Subcutaneous abdominal adipose tissue (tissue), 5 donors: ENCODE results near the gene ITSN1.

Source experiments
- H3K27ac ChIP-seq: one replicate; pipeline ENCODE4 v1.7.0; 2013; ENCODE audit warnings: low read depth, mild to moderate bottlenecking, inconsistent platforms, low read length, moderate library complexity
- H3K27me3 ChIP-seq, 5 donors: one replicate each; pipeline ENCODE4 v1.7.0; 2013; ENCODE audit warnings: low read length in 5 of 5, inconsistent platforms in 1 of 5; ENCODE audit not compliant: control insufficient read depth in 5 of 5, insufficient read depth in 4 of 5
- H3K36me3 ChIP-seq, 5 donors: one replicate each; pipeline ENCODE4 v1.7.0; 2013; ENCODE audit warnings: low read length in 5 of 5; ENCODE audit not compliant: control insufficient read depth in 5 of 5, insufficient read depth in 5 of 5
- H3K4me1 ChIP-seq, 5 donors: one replicate each; pipeline ENCODE4 v1.7.0; 2013; ENCODE audit warnings: low read length in 5 of 5, mild to moderate bottlenecking in 3 of 5, moderate library complexity in 1 of 5; ENCODE audit not compliant: control insufficient read depth in 5 of 5, insufficient read depth in 5 of 5
- H3K4me3 ChIP-seq, 5 donors: one replicate each; pipeline ENCODE4 v1.7.0; 2013; ENCODE audit warnings: low read length in 5 of 5, low read depth in 1 of 5
- H3K9ac ChIP-seq, 5 donors: one replicate each; pipeline ENCODE4 v1.7.0; 2013; ENCODE audit warnings: low read length in 5 of 5, mild to moderate bottlenecking in 4 of 5, moderate library complexity in 3 of 5
- H3K9me3 ChIP-seq, 5 donors: one replicate each; pipeline ENCODE4 v1.7.0; 2013; ENCODE audit warnings: low read length in 5 of 5; ENCODE audit not compliant: control insufficient read depth in 5 of 5
- donor health status: healthy.
- donor health status: healthy.
- donor health status: healthy.
- donor health status: healthy.
- donor health status: healthy.

The ITSN1 gene

GRCh38 chr21:33824156-33824941 lies 182.0 kb downstream of the ITSN1 start:
- Histone ChIP-seq H3K4me1 (peaks cover 10 to 89% (median 66%) of the 10 kb centered on the region in 5 donors), H3K36me3 (peaks cover 12 to 22% (median 15%) of the 10 kb centered on the region in 5 donors), H3K4me3 (no peak overlapping the region), H3K9ac (peak overlapping the region in 2 of 5 donors; percentile 49 to 57), H3K27ac (peak overlapping the region; percentile 74), H3K27me3 (no peaks in the 10 kb centered on the region), H3K9me3 (no peaks in the 10 kb centered on the region)

GRCh38 chr21:33825419-33825818 lies 183.1 kb downstream of the ITSN1 start:
- H3K9me3 ChIP-seq, result no peaks in the 10 kb centered on the region
- H3K36me3 ChIP-seq, result peaks cover 12 to 31% (median 22%) of the 10 kb centered on the region in 5 donors
- peak overlapping the region in 2 of 5 donors; percentile 22 to 49 for H3K9ac ChIP-seq
- H3K27me3 ChIP-seq, result no peaks in the 10 kb centered on the region
- H3K4me3 ChIP-seq, result no peak overlapping the region
- H3K4me1 ChIP-seq, result peaks cover 10 to 89% (median 68%) of the 10 kb centered on the region in 5 donors
- peak overlapping the region; percentile 74 for H3K27ac ChIP-seq

GRCh38 chr21:33825915-33826314 lies 183.6 kb downstream of the ITSN1 start:
- Histone ChIP-seq H3K27me3 (no peaks in the 10 kb centered on the region), H3K4me3 (no peak overlapping the region), H3K27ac (peak overlapping the region; percentile 74), H3K9ac (peak overlapping the region in 2 of 5 donors; percentile 6 to 49), H3K9me3 (no peaks in the 10 kb centered on the region), H3K4me1 (peaks cover 10 to 88% (median 67%) of the 10 kb centered on the region in 5 donors), H3K36me3 (peaks cover 10 to 31% (median 24%) of the 10 kb centered on the region in 5 donors)

GRCh38 chr21:33828083-33828482 lies 185.8 kb downstream of the ITSN1 start:
- peaks cover 12 to 52% (median 43%) of the 10 kb centered on the region in 5 donors for H3K36me3 ChIP-seq
- H3K9me3 ChIP-seq, result no peaks in the 10 kb centered on the region
- H3K4me3 ChIP-seq, result no peak overlapping the region
- H3K4me1 ChIP-seq, result peaks cover 10 to 75% (median 56%) of the 10 kb centered on the region in 5 donors
- H3K9ac ChIP-seq, result no peak overlapping the region
- peak overlapping the region; percentile 74 for H3K27ac ChIP-seq
- H3K27me3 ChIP-seq, result no peaks in the 10 kb centered on the region

- Histone ChIP-seq H3K9ac (no peak overlapping the region), H3K27me3 (no peaks in the 10 kb centered on the region), H3K4me3 (no peak overlapping the region), H3K9me3 (no peaks in the 10 kb centered on the region), H3K27ac (peak overlapping the region; percentile 74), H3K4me1 (peaks cover 10 to 72% (median 56%) of the 10 kb centered on the region in 5 donors), H3K36me3 (peaks cover 14 to 53% (median 41%) of the 10 kb centered on the region in 5 donors)
Measured at GRCh38 chr21:33828577-33828976, 186.3 kb downstream of the ITSN1 start.

- H3K9me3 ChIP-seq, result no peaks in the 10 kb centered on the region
- no peaks in the 10 kb centered on the region for H3K27me3 ChIP-seq
- H3K36me3 ChIP-seq, result peaks cover 21 to 53% (median 49%) of the 10 kb centered on the region in 5 donors
- H3K4me3 ChIP-seq, result no peak overlapping the region
- no peak overlapping the region for H3K27ac ChIP-seq
- H3K4me1 ChIP-seq, result peaks cover 10 to 61% (median 48%) of the 10 kb centered on the region in 5 donors
- H3K9ac ChIP-seq, result no peak overlapping the region
Measured at GRCh38 chr21:33829844-33830243, 187.5 kb downstream of the ITSN1 start.

GRCh38 chr21:33831962-33832659 lies 189.8 kb downstream of the ITSN1 start:
- H3K36me3 ChIP-seq, result peaks cover 22 to 73% (median 65%) of the 10 kb centered on the region in 5 donors
- no peak overlapping the region for H3K9ac ChIP-seq
- no peak overlapping the region for H3K4me3 ChIP-seq
- H3K9me3 ChIP-seq, result no peaks in the 10 kb centered on the region
- H3K27ac ChIP-seq, result peak overlapping the region; percentile 10
- no peaks in the 10 kb centered on the region for H3K27me3 ChIP-seq
- peaks cover 10 to 39% (median 33%) of the 10 kb centered on the region in 5 donors for H3K4me1 ChIP-seq

- Histone ChIP-seq H3K9me3 (no peaks in the 10 kb centered on the region), H3K27me3 (no peaks in the 10 kb centered on the region), H3K36me3 (peaks cover 26 to 86% (median 76%) of the 10 kb centered on the region in 5 donors), H3K27ac (no peak overlapping the region), H3K4me1 (peaks cover 0 to 15% (median 11%) of the 10 kb centered on the region in 5 donors), H3K4me3 (no peak overlapping the region), H3K9ac (no peak overlapping the region)
Measured at GRCh38 chr21:33834801-33835500, 192.7 kb downstream of the ITSN1 start.

GRCh38 chr21:33835920-33836319 lies 193.6 kb downstream of the ITSN1 start:
- Histone ChIP-seq H3K36me3 (peaks cover 24 to 80% (median 70%) of the 10 kb centered on the region in 5 donors), H3K9ac (no peak overlapping the region), H3K4me3 (no peak overlapping the region), H3K27me3 (no peaks in the 10 kb centered on the region), H3K27ac (no peak overlapping the region), H3K4me1 (peaks cover 0 to 8% (median 4%) of the 10 kb centered on the region in 5 donors), H3K9me3 (no peaks in the 10 kb centered on the region)
